GM10266 (cell line): ENCODE data around the gene CAPZB.
A peak's percentile ranks its signal among the peaks of the same experiment; 100 is the strongest.

Source experiments
- DNase-seq: peaks from one replicate; pipeline ENCODE4 v3.0.0; 2012; ENCODE audit errors: extremely low spot score
- TF ChIP-seq, protein P1 (sequence below): IDR thresholded peaks from 2 replicates; pipeline ENCODE4 v1.5.1; 2012; ENCODE audit warnings: mild to moderate bottlenecking, low read depth; ENCODE audit not compliant: control insufficient read depth, insufficient read depth; ENCODE audit errors: missing control alignments

CAPZB gene

DNA sequence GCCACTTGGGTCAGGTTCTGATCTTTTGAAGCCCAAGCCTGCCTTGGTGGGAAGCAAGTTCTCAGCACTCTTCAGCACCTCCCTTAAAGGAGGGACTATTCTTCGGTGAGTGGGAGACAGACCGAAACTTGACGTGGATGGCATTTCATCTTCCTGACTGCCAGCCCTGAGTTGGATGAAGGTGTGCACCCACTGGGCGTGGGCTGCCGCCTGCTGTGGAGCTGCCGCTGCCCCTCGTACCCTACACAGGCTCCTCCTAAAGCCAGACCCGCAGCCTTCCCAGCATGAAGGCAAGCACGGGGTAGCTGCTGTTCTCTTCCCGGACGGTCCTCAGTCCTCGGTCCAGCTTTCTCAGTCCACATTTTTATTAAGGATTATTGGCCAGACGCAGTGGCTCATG, 89.1 kb downstream of the CAPZB start:
- no peak for DNase-seq
- TF ChIP-seq, protein P1, sequence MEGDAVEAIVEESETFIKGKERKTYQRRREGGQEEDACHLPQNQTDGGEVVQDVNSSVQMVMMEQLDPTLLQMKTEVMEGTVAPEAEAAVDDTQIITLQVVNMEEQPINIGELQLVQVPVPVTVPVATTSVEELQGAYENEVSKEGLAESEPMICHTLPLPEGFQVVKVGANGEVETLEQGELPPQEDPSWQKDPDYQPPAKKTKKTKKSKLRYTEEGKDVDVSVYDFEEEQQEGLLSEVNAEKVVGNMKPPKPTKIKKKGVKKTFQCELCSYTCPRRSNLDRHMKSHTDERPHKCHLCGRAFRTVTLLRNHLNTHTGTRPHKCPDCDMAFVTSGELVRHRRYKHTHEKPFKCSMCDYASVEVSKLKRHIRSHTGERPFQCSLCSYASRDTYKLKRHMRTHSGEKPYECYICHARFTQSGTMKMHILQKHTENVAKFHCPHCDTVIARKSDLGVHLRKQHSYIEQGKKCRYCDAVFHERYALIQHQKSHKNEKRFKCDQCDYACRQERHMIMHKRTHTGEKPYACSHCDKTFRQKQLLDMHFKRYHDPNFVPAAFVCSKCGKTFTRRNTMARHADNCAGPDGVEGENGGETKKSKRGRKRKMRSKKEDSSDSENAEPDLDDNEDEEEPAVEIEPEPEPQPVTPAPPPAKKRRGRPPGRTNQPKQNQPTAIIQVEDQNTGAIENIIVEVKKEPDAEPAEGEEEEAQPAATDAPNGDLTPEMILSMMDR, result no peak

DNA sequence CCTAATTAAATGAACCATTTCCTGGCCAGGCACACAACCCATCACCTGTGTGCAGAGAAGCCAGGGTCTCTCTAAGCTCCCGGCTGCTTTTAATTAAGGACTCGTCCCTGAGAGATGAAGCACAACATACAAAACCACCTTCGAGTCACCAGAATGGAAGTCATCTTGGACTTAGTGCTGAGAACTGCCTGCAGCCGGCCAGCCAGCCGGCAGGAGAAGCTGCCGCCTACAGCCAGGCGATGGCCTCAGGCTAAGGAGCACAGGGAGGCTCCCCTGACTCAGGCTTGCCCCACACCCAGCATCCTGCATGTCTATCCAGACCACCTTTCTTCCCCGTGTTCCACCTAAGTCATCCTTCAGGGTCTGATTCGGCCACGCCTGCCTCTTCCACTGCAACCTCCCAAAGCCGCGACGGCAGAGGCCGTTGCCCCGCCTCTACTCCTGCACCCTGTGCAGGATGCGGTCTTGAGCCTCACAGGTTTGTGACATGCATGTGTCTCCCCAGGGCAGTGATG, 89.6 kb downstream of the CAPZB start:
- TF ChIP-seq, protein P1, result no peak
- no peak for DNase-seq

DNA sequence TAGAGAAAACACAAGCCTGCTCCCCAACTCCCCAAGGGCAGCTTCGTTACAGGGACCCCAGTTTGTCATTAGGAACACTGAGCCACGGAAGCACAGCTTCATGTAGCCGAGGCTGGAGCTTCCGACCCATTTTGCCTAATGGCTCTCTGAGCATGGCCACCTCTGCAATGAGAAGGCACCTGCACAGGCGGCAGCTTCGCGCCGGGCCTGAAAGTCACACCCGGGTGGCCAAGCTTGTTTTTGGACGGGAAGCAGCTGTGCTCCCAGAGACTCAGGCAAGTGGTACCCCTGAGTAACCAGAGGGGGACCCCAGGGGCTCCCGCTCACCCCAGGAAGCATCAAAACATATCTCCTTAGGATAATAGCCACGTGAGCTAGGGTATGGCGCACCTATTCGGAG, 92.3 kb downstream of the CAPZB start:
- no peak for DNase-seq

DNA sequence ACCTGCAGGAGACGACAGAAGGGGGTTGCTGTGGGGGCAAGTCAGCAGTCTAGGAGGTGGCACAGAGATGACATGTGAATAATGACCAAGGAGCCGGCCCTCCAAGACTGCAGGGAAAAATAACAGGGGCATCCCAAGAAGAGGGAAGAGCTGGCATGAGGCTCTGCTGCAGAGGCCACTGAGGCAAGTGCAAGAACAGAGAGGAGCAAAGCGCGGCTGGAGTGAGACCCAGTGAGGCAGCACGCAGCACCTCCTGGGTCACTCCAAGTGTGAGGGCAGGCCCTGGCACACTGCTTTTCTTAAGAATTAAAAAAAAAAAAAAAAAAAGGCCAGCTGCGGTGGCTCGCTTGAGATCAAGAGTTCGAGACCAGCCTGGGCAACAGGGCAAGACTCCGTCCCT, 93.1 kb downstream of the CAPZB start:
- TF ChIP-seq, protein P1, result no peak
- DNase-seq, result no peak

More for the DNA sequence above, 92.3 kb downstream of the CAPZB start:
- TF ChIP-seq, protein P1, result no peak

DNA sequence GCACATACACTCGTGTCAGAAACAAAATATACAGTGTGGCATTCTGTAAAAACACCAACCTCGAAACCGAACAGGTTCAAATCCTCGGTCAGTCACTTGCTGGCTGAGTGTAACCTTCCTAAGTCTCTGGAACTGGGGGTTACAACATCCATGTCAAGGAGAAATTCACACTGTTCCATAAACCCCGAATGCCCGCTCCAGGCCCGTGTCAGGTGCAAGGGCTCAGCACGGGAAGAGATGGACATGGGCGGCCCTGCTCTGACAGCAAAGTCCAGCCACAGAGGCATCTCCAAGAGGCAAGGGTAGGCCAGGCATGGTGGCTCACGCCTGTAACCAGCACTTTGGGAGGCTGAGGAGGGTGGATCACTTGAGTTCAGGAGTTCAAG, 93.8 kb downstream of the CAPZB start:
- TF ChIP-seq, protein P1, result no peak
- peak; percentile 23 for DNase-seq

DNA sequence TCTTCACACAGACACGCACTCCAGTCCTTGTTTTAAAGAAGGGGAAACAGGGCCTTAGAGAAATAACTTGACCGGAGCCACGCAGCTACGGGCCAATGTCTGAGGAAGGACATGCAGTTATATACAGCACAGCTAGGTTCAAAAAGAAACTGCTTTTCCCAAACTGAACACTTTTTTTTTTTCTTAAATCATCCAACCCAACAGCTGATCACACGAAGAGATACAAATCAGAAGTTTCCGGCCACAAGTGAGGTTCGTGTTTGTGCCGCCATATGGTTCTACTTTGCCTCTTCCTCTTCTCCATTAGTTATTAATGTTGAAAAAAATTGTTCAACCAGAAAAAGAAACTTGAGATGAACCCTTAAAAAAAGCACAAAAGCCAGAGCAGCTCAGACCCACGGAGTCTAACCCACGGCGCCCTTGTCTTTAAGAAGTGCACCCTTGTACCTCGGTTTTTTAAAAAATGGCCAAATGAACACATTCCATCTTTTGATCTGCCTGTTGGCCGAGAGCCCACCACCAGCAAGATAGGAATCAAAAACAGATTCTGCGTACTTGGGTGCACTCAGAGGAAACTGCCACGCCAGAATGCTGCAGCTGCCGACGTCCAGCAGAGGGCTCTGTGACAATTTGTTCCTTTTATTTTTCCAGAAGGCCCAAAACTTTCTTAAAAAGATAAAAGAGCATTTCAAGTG, 94.3 kb downstream of the CAPZB start:
- TF ChIP-seq, protein P1, result peak; percentile 76
- peak; percentile 68 for DNase-seq

DNA sequence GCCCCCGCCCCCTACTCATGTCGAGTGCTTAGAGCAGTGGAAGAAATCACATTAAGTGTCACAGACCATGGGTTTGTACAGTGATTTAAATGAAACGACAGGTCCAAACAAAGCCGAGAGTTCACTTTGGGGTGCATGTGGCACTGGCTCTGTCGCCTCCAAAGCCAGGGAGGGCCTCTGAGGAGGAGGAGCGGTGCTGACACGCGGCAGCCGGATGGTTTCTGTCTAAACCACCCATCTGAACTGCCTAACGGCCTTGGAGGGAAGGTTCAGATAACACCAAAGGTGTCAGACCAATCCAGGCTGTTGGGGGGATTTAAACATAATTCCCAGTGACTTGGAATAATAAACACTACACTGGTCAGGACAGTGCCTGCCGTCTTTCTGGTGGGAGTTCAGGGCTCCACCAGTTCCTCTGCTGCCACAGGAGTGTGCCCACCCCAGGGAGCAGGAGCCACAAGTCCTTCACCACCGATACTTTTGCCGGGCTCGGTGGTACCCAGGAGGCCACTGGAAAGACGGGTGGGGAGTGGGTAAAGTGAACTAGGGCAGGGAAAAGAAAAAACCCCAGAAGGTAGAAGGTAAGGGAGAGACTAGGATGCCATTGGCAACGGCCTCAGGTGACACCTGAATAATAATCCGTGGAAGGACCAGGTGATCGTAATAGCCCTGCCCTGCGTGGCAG, 95.0 kb downstream of the CAPZB start:
- DNase-seq, result no peak
- TF ChIP-seq, protein P1, result no peak
